Heart right ventricle (tissue), 16 donors: ENCODE measurements around the gene SH3GL3. TPM values are rescaled to one million over a fixed set of nuclear protein-coding genes. Genes with fewer than 3 reads are reported as not detected.

Source experiments
- ATAC-seq, 8 donors: fragments of 200-7000 bp; cut with Tn5 transposase; one replicate each; pipeline ENCODE4 v1.9.1; 2020; ENCODE audit warnings: mild to moderate bottlenecking in 8 of 8, moderate library complexity in 8 of 8, moderate number of reproducible peaks in 1 of 8
- DNase-seq, 2 donors: peaks; one replicate each; pipeline ENCODE4 v3.0.0-alpha.2; 2020
- H3K27ac ChIP-seq, 10 donors: fragments of 200-600 bp; sonication (generic) in 2 of 10; one replicate each; pipeline versions ENCODE4 v1.5.0 to v1.8.0; 2020 to 2022; ENCODE audit warnings: mild to moderate bottlenecking in 3 of 10
- H3K27me3 ChIP-seq, 7 donors: fragments of 200-600 bp; one replicate each; pipeline ENCODE4 v1.8.0; 2021 to 2022; ENCODE audit warnings: mild to moderate bottlenecking in 2 of 7
- H3K36me3 ChIP-seq, 9 donors: fragments of 200-600 bp; sonication (generic) in 1 of 9; one replicate each; pipeline versions ENCODE4 v1.5.0 to v1.8.0; 2020 to 2022; ENCODE audit warnings: mild to moderate bottlenecking in 2 of 9
- H3K4me1 ChIP-seq, 9 donors: fragments of 200-600 bp; sonication (generic) in 1 of 9; one replicate each; pipeline versions ENCODE4 v1.5.0 to v1.8.0; 2020 to 2022; ENCODE audit warnings: mild to moderate bottlenecking in 4 of 9
- H3K4me3 ChIP-seq, 10 donors: fragments of 200-600 bp; sonication (generic) in 2 of 10; one replicate each; pipeline versions ENCODE4 v1.5.0 to v1.8.0; 2020 to 2022; ENCODE audit warnings: mild to moderate bottlenecking in 7 of 10, moderate library complexity in 2 of 10
- H3K9me3 ChIP-seq, 11 donors: fragments of 200-600 bp in 10 of 11; sonication (generic) in 2 of 11; one replicate each; pipeline versions ENCODE4 v1.5.0 to v1.8.0; 2013 to 2022; ENCODE audit warnings: mild to moderate bottlenecking in 2 of 11, control low read depth in 1 of 11, moderate library complexity in 1 of 11
- CTCF ChIP-seq, 9 donors: fragments of 200-600 bp; sonication (generic) in 2 of 9; IDR thresholded peaks; one replicate each; pipeline versions ENCODE4 v1.5.0 to v1.8.0; 2021 to 2022; ENCODE audit warnings: antibody characterized with exemption in 9 of 9, mild to moderate bottlenecking in 5 of 9, moderate library complexity in 1 of 9
- WGBS, 2 donors: extraction: QIAGEN DNeasy Blood & Tissue Kit; methylation state at CpG; one replicate each; pipeline ENCODE4 v1.1.7; 2013; ENCODE audit warnings: inconsistent platforms in 1 of 2; 5-methylcytosine and 5-hydroxymethylcytosine counted together
- intact Hi-C, 10 donors: fragments of 100-400 bp; cut with DNase I; formaldehyde crosslinking; loops; one replicate each; pipeline versions ENCODE4 v1.11.1 to v1.14.2; 2022
- polyA plus RNA-seq, 2 donors: library from polyadenylated mRNA; stranded (reverse); fragments of 200-250 nt; gene quantifications; one replicate each; pipeline ENCODE4 v1.2.3, GENCODE V29; 2013
- total RNA-seq, 10 donors: library from RNA; stranded (reverse); fragmentation: NEBNext Ultra II Directional in 3 of 10; extraction: Animal tissue kit (Norgen Biotek cat#: 25700) in 3 of 10; gene quantifications; one replicate each; pipeline versions ENCODE4 v1.2.1 to v1.2.4, GENCODE V29; 2021 to 2023
- donor health status: Arrhythmogenic right ventricular cardiomyopathy.
- donor health status: ischemic (EF 13 %, LVEDD 7.1; RV severe dilation, severe dysfunction).
- donor health status: healthy with polysubstance abuse.
- donor health status: DM: no; HTN: yes; CAD: no.
- donor health status: DM: no; HTN: no; CAD: no.
- donor health status: ischemic (EF 25% LVEDD 6.9; RV normal size, moderate dysfunction).
- donor health status: ischemic (EF 25% LVEDD 5.7; RV mildly dilated, moderate dysfunction).
- donor health status: healthy.
- donor health status: DM: yes; HTN: yes; CAD: no.
- donor health status: Ischemic cardiomyopathy.
- donor health status: ischemic (EF 35%, LVEDD 5.7; RV mildly dilated, moderate dysfunction).
- donor health status: nonischemic (EF 11% LVEDD 7.7; RV severe dilation, severe dysfunction).
- donor health status: DM: yes; HTN: yes; CAD: no.
- donor health status: PGD.
- donor health status: ischemic (EF 29% LVEDD 5.4; RV normal size, mild dysfunction).
- donor health status: nonischemic (EF 23%, LVEDD 6.1; RV moderate dilation, normal function).

Gene SH3GL3
- total and polyA plus RNA-seq, 12 donors, result 0.13 to 0.17 TPM; not detected in 10

GRCh38 chr15:83487519-83487918, 40.4 kb downstream of the SH3GL3 start:
- H3K4me1 ChIP-seq, result no peaks in the 10 kb centered on the region
- 83 to 92% methylated on average over 3 of the region's 3 CpGs for WGBS, 2 donors
- peaks cover 0 to 21% (median 0%) of the 10 kb centered on the region in 7 donors for H3K27me3 ChIP-seq
- intact Hi-C loops, result no loop called here
- DNase-seq (no peak), ATAC-seq (no peak)
- H3K4me3 ChIP-seq, result no peak overlapping the region
- no peak for TF ChIP-seq CTCF (IDR thresholded peaks at IDR 0.05)
- H3K27ac ChIP-seq, result no peak overlapping the region
- H3K36me3 ChIP-seq, result no peaks in the 10 kb centered on the region
- peaks cover 0 to 20% (median 3%) of the 10 kb centered on the region in 11 donors for H3K9me3 ChIP-seq

GRCh38 chr15:83489690-83490089, 42.5 kb downstream of the SH3GL3 start:
- Histone ChIP-seq H3K4me3 (no peak overlapping the region), H3K27me3 (peaks cover 0 to 27% (median 0%) of the 10 kb centered on the region in 7 donors), H3K4me1 (no peaks in the 10 kb centered on the region), H3K9me3 (peaks cover 0 to 10% (median 0%) of the 10 kb centered on the region in 11 donors), H3K27ac (no peak overlapping the region), H3K36me3 (no peaks in the 10 kb centered on the region)
- intact Hi-C loops, result loop anchor here in 1 of 10 donors (10.0 kb wide), 1 partner anchor 55 kb away; no protein-coding TSS in a partner anchor
- WGBS, 2 donors, result 83 to 95% methylated on average over 2 of the region's 2 CpGs
- DNase-seq, result no peak
- ATAC-seq, result no peak
- no peak for TF ChIP-seq CTCF (IDR thresholded peaks at IDR 0.05)

- ATAC-seq (no peak), DNase-seq (no peak)
- intact Hi-C loops, result loop anchor here in 1 of 10 donors (10.0 kb wide), 1 partner anchor 53 kb away; no protein-coding TSS in a partner anchor
- no peak overlapping the region for H3K4me3 ChIP-seq
- no peak overlapping the region for H3K27ac ChIP-seq
- H3K9me3 ChIP-seq, result peaks cover 0 to 5% (median 0%) of the 10 kb centered on the region in 11 donors
- H3K36me3 ChIP-seq, result no peaks in the 10 kb centered on the region
- peaks cover 0 to 27% (median 0%) of the 10 kb centered on the region in 7 donors for H3K27me3 ChIP-seq
- no peak for TF ChIP-seq CTCF (IDR thresholded peaks at IDR 0.05)
- no peaks in the 10 kb centered on the region for H3K4me1 ChIP-seq
- WGBS, 2 donors, result 66% methylated on average over 5 of the region's 5 CpGs
Observed at GRCh38 chr15:83491486-83491885, 44.3 kb downstream of the SH3GL3 start.

- ATAC-seq (no peak), DNase-seq (no peak)
- no peak for TF ChIP-seq CTCF (IDR thresholded peaks at IDR 0.05)
- 33% methylated on average over 1 of the region's 1 CpG for WGBS, 2 donors
- Histone ChIP-seq H3K27me3 (peaks cover 0 to 6% (median 0%) of the 10 kb centered on the region in 7 donors), H3K36me3 (no peaks in the 10 kb centered on the region), H3K4me3 (no peak overlapping the region), H3K27ac (no peak overlapping the region), H3K9me3 (peaks cover 0 to 15% (median 8%) of the 10 kb centered on the region in 11 donors), H3K4me1 (no peaks in the 10 kb centered on the region)
- intact Hi-C loops, result loop anchor here in 1 of 10 donors (10.0 kb wide), 1 partner anchor 48 kb away; no protein-coding TSS in a partner anchor
Observed at GRCh38 chr15:83496766-83497165, 49.6 kb downstream of the SH3GL3 start.
